Thymus (tissue), 11 donors: ENCODE results near the gene STAG1. TPM values are rescaled to one million over a fixed set of nuclear protein-coding genes. Genes with fewer than 3 reads are reported as not detected.

Experiments used
- DNase-seq, 9 donors: peaks; one replicate each; pipeline ENCODE4 v3.0.0-alpha.2; 2013; ENCODE audit warnings: low spot score in 9 of 9, low read depth in 6 of 9, missing footprints in 1 of 9
- H3K27ac ChIP-seq, 2 donors: one replicate each; pipeline ENCODE4 v1.5.1; 2013; ENCODE audit warnings: control low read depth in 1 of 2, low read depth in 1 of 2, low read length in 1 of 2, mild to moderate bottlenecking in 1 of 2, moderate library complexity in 1 of 2
- H3K27me3 ChIP-seq, 2 donors: one replicate each; pipeline ENCODE4 v1.5.1; 2013; ENCODE audit warnings: low read length in 1 of 2; ENCODE audit not compliant: control insufficient read depth in 2 of 2, insufficient read depth in 1 of 2
- H3K36me3 ChIP-seq, 2 donors: one replicate each; pipeline ENCODE4 v1.5.1; 2013; ENCODE audit warnings: low read length in 1 of 2, mild to moderate bottlenecking in 1 of 2, moderate library complexity in 1 of 2; ENCODE audit not compliant: control insufficient read depth in 2 of 2, insufficient read depth in 2 of 2
- H3K4me1 ChIP-seq, 2 donors: one replicate each; pipeline ENCODE4 v1.5.1; 2013; ENCODE audit warnings: low read length in 2 of 2; ENCODE audit not compliant: control insufficient read depth in 2 of 2, insufficient read depth in 2 of 2
- H3K4me3 ChIP-seq, 2 donors: one replicate each; pipeline ENCODE4 v1.5.1; 2013; ENCODE audit warnings: low read length in 2 of 2, control low read depth in 1 of 2, mild to moderate bottlenecking in 1 of 2
- H3K9me3 ChIP-seq, 2 donors: one replicate each; pipeline ENCODE4 v1.5.1; 2013; ENCODE audit warnings: low read length in 1 of 2, mild to moderate bottlenecking in 1 of 2; ENCODE audit not compliant: control insufficient read depth in 2 of 2, insufficient read depth in 1 of 2
- WGBS: extraction: QIAGEN DNeasy Blood & Tissue Kit; methylation state at CpG from one replicate; pipeline ENCODE4 v1.1.7; 2013; 5-methylcytosine and 5-hydroxymethylcytosine counted together
- polyA plus RNA-seq: library from polyadenylated mRNA; stranded (reverse); fragments of 200-250 nt; gene quantifications from one replicate; pipeline ENCODE4 v1.2.3, GENCODE V29; 2013
- total RNA-seq: library from RNA; stranded (reverse); fragments of 120-200 nt; gene quantifications from one replicate; pipeline ENCODE4 v1.2.4, GENCODE V29; 2013
- donor health status: healthy.

The STAG1 gene
- total and polyA plus RNA-seq, 2 donors: 15.9 to 36.0 TPM

DNA sequence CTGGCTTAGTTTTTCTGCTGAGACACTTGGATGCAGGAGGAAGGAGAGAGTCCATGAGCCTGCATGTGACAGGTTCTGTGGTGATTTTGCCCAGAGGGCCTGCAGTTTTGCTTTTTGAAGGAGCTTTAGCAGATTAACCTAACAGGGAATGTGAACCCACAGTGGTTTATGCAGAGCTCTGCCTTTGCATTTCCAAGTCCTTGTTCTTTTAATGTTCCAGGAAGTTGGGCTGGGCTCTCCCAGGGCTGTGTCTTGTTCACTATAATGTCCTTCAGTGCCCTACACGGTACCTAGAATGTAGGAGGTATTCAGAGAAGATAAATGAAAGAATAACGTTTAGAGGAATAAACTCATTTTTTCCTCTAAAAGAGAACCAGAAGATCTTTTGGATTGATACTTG is 451.7 kb downstream of the STAG1 start:
- Histone ChIP-seq H3K9me3 (no peaks in the 10 kb centered on the region), H3K36me3 (peaks cover 9 to 23% of the 10 kb centered on the region in 2 donors), H3K27ac (no peak overlapping the region), H3K4me1 (no peaks in the 10 kb centered on the region), H3K4me3 (no peak overlapping the region), H3K27me3 (no peaks in the 10 kb centered on the region)
- no peak for DNase-seq
- WGBS: 97% methylated on average over 2 of the region's 2 CpGs

GRCh38 chr3:136297826-136298225 is 454.4 kb downstream of the STAG1 start:
- H3K9me3 ChIP-seq: no peaks in the 10 kb centered on the region
- H3K27ac ChIP-seq: no peak overlapping the region
- H3K27me3 ChIP-seq: no peaks in the 10 kb centered on the region
- no peaks in the 10 kb centered on the region for H3K4me1 ChIP-seq
- no peak overlapping the region for H3K4me3 ChIP-seq
- 97% methylated on average over 8 of the region's 8 CpGs for WGBS
- no peak for DNase-seq
- H3K36me3 ChIP-seq: peaks cover 9 to 37% of the 10 kb centered on the region in 2 donors

DNA sequence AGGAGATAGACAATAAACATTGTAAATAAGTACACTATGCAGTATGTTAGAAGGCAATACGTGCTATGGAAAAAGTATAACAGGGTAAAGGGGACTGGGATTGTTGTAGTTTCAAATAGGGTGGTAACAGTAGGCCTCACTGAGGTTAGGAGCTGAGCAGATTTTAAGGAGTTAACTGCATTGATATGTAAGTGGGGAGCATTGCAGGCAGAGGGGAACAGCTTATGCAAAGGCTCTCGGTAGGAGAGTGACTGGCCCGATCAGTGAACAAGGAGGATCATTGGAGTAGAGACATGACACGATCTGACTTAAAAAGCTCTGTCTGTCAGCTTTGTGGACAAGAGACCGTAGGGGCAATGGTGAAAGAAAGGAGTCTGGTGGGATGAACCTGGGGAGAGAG is 455.2 kb downstream of the STAG1 start:
- no peak for DNase-seq
- peaks cover 9 to 37% of the 10 kb centered on the region in 2 donors for H3K36me3 ChIP-seq
- no peak overlapping the region for H3K4me3 ChIP-seq
- H3K4me1 ChIP-seq: no peaks in the 10 kb centered on the region
- H3K27me3 ChIP-seq: no peaks in the 10 kb centered on the region
- H3K27ac ChIP-seq: no peak overlapping the region
- no peaks in the 10 kb centered on the region for H3K9me3 ChIP-seq
- 98% methylated on average over 5 of the region's 5 CpGs for WGBS

- Histone ChIP-seq H3K4me3 (no peak overlapping the region), H3K4me1 (no peaks in the 10 kb centered on the region), H3K9me3 (no peaks in the 10 kb centered on the region), H3K27me3 (no peaks in the 10 kb centered on the region), H3K27ac (no peak overlapping the region), H3K36me3 (peaks cover 0 to 26% of the 10 kb centered on the region in 2 donors)
- DNase-seq: no peak
- 97% methylated on average over 1 of the region's 1 CpG for WGBS
Measured at GRCh38 chr3:136294176-136294575, 458.0 kb downstream of the STAG1 start.

GRCh38 chr3:136293279-136293678 is 458.9 kb downstream of the STAG1 start:
- peaks cover 0 to 23% of the 10 kb centered on the region in 2 donors for H3K36me3 ChIP-seq
- no peaks in the 10 kb centered on the region for H3K9me3 ChIP-seq

GRCh38 chr3:136292500-136292899 is 459.7 kb downstream of the STAG1 start:
- no peaks in the 10 kb centered on the region for H3K9me3 ChIP-seq
- peaks cover 0 to 20% of the 10 kb centered on the region in 2 donors for H3K36me3 ChIP-seq
- no peak overlapping the region for H3K27ac ChIP-seq
- H3K27me3 ChIP-seq: no peaks in the 10 kb centered on the region
- H3K4me1 ChIP-seq: no peaks in the 10 kb centered on the region
- WGBS: 100% methylated on average over 1 of the region's 1 CpG
- no peak for DNase-seq
- no peak overlapping the region for H3K4me3 ChIP-seq

More at GRCh38 chr3:136293279-136293678, 458.9 kb downstream of the STAG1 start:
- Histone ChIP-seq H3K4me3 (no peak overlapping the region), H3K27me3 (no peaks in the 10 kb centered on the region), H3K27ac (no peak overlapping the region), H3K4me1 (no peaks in the 10 kb centered on the region)
- WGBS: 98% methylated on average over 2 of the region's 2 CpGs
- no peak for DNase-seq

GRCh38 chr3:136291302-136291701 is 460.9 kb downstream of the STAG1 start:
- H3K36me3 ChIP-seq: peaks cover 0 to 17% of the 10 kb centered on the region in 2 donors
- no peaks in the 10 kb centered on the region for H3K9me3 ChIP-seq
- no peak overlapping the region for H3K4me3 ChIP-seq
- no peak for DNase-seq
- H3K27ac ChIP-seq: no peak overlapping the region
- 96% methylated on average over 5 of the region's 5 CpGs for WGBS
- no peaks in the 10 kb centered on the region for H3K4me1 ChIP-seq
- no peaks in the 10 kb centered on the region for H3K27me3 ChIP-seq

Other genes starting within 250 kb of the STAG1 start
- gene SLC35G2, start 66.7 kb upstream of the STAG1 start, total RNA-seq: 2.8 TPM
- 7.3 TPM for gene SLC35G2, start 66.7 kb upstream of the STAG1 start, polyA plus RNA-seq
- gene NCK1, start 109.8 kb upstream of the STAG1 start, total RNA-seq: 70.2 TPM
- gene NCK1, start 109.8 kb upstream of the STAG1 start, polyA plus RNA-seq: 45.2 TPM
- 0.94 TPM for gene IL20RB, start 205.6 kb upstream of the STAG1 start, total RNA-seq
- 5.4 TPM for gene IL20RB, start 205.6 kb upstream of the STAG1 start, polyA plus RNA-seq